Stimulated activated CD4-positive, alpha-beta T cell treated with anti-CD3 and anti-CD28 coated beads, Interleukin-1b, Interleukin-23, amount 100 ng/mL, for 1 hour (primary cell): ENCODE measurements around the gene RGS13.

Source experiments
- DNase-seq, 2 donors: peaks; one replicate each; pipeline ENCODE4 v3.0.0-alpha.2; 2020; ENCODE audit warnings: low read depth in 2 of 2

The RGS13 gene

DNA sequence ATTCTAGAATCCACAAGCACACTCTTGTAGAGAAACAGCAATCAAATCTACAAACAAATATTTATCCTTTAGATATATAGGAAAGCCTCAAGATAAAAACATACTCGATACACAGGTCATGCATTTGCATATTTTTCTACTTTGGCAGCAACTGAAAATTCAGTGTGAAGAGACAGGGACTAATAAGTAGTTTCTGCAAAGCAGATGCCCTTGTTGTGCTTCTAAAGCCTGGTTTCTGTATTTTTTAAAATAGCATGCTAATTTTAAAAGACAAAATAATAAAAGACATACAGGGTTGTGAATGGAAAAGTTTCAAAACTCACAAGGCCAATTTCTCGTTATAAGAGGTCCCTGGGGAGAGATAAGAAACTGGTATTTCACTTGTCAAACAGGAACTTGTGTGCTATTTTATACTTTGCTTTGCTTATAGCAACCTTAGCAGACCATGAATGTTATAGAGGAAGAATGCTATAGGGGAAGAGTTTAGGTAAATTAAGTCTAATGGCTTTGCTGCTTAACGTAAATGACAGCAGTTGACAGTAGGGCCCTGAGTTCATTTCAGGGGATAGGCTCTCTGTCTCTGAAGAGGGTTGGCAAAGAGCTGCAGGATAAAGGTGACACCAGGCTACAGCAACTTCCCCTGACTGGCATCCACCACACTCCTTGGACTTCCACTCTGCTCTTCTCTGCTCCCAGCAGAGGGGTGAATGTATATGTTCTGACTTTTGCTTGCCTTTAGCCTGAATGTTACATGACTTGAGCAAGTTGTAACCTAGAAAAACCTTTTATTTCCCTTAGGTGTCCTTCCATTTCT, 9.4 kb upstream of the RGS13 start:
- no peak for DNase-seq

DNA sequence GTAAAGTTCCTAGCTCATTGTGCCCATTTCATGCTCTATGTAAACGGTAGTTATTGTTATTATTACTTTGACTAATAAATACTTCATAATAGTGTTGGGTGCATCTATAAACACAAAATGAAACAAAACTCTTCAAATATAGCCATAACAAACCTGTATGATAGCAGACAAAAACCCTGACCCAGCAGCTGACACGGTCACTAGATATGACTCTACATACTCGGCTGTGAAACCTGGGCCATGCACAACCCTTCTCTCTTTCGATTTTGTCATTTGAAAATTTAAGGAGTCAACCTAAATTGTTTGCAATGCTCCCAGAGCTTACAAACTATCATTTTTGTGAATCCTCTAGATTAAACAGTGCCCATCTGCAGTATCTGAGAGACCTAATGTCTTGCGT, 8.0 kb upstream of the RGS13 start:
- DNase-seq: no peak

DNA sequence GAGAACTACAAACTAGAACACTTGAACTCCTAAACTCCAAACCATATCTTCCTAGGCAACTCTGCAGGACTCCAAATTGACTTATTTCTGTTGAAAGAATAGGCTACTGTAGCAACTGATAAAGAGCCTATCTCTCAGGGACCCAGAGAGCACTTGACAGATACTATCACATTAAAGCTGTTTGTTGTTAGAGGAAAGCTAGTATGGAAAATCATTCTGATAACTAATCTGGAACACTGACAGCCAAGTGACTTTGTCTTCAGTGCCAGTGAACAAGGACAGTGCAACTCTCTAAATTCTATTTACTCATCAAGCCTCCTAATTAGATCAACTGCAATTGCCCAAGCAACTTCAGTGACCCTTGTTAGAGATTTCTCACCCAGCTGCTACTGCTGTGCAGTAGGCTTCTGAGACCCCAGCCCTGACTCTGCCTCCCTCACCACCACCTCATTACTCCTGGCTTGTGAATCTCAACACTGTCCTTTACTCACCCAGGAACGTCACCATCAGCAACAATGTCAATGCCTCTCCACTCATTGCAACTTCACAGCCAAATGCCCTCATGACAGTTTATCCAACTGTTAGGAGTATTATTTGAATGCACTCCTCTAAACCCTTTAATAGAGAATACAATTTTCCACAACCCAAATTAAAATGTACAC, 7.4 kb upstream of the RGS13 start:
- DNase-seq: no peak

DNA sequence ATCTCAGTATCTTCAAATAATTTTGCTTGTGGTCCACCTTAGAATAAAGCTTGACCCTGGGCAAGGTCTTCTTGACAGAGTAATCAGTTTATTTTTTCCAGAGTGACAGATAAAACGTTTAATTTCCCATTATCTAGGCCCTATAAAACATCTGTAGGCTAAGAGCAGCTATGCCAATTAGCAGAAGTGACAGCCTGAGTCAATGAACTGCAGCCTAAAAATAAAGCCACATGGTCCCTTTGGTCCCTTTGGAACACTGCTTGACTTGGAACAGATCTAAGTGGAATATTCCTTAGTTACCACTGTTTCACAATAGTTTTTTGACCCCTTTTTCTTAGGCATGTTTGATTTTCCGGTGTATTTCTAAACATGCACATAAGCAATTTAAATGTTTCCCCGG, 6.3 kb upstream of the RGS13 start:
- no peak for DNase-seq

DNA sequence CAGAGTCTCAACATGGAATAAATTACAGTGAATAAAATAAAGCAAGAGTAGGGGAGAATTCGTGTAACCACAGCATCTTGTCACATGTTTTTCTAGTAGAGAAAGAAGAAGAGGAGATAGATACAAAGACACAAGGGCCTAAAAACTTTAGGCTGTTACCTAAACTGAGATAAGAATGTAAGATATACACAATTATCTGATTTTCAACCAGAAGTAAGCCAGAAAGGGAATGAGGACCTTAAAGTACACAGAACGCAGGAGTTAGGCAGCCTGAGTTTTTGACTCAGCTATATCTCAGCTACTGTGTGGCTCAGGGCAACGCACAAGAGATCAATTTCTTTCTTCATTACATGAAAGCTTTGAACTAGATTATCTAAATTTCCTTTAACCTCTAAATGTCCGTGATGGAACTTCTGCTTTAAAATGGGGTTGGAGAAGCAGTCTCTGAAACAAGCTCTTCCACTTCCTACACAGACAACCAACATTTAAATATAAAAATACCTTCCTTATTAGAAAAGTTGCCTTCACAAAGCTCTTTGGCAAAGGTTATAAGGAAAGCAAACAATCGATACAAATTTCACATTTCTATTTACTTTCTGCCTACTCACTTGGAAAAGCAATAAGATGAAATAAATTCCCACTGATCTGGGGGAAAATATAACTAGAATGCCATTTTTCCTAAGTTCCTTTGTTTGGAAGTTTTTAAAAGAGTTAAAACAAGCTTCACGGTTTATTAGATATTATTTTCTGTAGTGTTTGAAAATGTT, 5.2 kb upstream of the RGS13 start:
- no peak for DNase-seq

DNA sequence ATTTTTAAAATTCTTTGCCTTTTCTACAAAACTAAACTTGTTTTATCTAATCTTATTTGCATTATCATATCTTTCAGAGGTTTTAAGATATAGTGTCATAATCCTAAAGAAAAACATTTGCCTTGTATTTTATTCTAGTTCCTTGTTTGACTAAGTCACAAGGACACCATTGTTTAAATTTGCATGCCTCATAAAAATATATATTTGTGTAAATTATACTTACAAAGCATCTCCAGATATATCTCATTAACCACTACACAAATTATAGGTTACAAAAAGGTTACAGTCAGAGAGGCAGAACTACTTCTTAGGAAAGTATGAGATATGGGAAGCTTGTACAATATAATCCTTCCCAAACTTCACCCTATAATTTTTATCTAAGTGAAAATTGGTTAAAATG, 4.2 kb upstream of the RGS13 start:
- no peak for DNase-seq

DNA sequence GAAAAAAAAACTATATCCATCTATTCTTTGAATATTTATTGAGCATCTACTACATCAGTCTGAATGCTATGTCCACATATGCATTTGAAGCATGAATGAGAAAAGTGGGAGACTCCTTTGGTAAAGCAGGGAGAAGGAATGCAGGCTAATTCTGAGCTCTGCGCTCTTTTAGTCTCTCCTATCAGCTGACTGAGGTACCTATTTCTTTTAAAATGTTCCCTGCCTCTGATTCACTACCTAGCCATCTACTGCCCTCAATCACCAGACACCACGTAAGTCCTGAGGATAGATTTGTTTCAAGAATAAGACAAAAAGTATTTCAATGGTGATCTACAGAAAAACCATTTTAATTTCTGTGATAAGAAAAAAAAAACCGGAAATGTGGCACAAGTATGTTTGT, 3.8 kb upstream of the RGS13 start:
- no peak for DNase-seq

DNA sequence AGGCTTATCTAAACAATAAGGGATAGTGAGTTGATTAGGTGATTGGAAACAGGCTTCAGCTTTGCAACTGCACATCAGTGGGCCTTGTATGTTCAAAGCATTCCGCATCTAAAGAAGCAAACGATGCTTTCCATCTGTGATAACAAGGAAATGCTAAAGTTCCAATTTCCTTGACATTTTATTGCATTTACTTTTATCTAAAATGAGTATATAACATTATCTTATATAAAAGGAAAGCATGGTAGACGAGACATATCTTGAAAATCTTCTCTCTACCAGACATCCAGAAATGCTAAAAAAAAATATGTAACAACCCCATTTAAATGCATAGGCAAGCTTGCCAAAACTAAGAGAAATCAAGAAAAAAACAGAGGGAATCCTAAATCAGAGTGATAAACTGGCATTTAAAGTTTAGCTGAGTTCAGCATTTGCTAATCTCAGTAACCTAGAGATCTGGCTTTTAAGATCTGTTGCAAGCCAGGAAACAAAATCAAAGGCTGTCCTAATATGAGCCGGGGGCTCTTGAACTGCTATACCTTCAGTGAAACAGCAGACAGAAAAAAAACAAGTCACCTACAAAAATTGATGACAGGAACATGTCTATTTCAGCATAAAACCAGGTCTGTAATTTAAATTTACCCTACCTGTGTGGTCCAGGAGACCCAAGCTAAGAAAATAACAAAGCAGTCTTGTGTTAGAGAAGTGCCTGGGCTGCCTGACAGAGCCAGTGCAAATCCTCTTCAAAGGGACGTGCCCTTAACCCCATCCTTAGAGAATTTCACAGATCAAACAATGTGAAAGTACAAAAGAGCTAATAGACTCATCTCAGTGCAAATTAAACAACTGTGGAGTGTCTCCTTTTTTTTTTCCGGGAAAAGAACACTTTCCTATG, 3.1 kb upstream of the RGS13 start:
- DNase-seq: no peak

DNA sequence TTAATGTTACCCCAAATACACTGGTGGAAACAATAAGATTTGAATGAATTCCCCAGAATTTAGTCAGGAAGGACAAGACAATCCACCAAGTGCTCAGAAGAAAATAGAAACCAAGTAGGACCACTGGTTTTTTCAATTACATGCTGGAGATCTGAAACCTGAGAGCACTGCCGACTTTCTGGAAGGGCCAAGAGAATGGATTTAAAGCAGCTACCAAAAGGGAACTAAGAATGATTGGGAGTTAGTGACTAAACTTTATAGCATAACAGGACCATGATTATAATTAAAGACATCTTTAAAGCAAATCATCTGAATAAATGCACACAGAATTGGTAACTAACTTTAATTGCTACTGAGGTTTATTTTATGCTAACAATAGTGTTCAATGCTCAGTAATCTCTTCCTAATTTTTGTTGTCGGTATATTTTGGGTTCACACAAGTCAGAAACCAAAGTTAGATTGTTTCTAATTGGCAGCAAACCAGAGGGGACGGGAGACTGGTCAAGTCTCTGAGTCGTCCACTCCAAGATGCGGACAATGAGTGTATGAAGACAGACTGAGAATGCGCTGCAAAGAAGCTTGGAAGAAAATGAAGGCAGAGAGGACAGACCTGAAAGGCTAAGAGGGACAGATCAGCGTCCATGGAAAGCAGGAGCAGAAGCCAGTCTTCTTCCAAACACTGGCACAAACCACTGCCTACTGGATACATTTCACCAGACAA, 2.3 kb upstream of the RGS13 start:
- no peak for DNase-seq

DNA sequence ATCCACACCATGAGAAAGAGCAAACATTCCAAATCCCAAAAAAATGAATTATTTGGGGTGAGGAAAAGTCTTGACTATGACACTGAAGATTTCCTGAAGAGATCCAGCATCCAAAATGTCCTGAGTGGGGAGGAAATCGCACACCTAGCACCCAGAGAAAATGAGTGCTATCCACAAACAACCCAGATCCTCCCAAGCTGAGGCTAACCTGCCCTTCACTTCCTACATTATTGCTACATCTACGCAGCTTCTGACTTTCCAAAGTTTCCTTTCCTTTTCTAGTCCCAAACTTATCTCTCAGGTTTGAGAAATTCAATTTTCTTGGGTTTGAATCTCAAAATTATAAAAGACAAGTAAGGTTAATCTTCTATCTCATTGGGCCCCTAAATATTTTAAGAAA, 906 bp upstream of the RGS13 start:
- DNase-seq: no peak

DNA sequence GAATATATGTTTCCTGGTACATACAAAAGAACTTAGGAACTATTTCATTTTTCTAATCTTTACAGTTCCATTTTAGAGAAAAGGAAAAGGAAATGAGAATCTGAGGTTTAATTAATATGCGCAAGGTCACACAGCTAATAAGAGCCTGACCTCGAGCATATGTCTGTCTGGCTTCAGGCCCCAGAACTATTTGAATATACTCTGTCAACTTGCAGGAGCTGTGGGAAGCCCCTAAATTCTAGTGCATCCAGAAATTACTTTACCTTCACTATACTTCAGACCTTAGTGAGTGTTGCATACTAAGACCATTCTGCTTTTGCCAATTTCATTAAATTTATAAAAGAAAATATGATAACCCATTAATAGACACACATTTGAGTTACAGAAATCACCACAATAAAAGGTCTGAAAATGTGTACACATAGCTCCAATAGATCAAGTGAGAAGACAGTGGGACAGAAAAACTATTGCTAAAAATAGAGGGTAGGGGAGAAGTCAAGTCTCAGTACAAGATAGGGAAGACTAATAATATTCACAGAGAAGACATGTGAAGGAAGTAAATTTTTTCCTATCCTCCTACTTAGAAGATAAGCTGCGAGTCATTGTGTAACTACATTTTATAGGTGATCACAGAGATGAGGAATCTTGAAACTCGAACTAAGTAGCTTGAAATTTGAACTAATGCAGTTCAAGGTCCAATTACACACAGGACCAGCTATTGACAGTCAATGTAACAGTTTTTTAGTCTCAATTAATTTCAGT, 3.8 kb downstream of the RGS13 start:
- no peak for DNase-seq

DNA sequence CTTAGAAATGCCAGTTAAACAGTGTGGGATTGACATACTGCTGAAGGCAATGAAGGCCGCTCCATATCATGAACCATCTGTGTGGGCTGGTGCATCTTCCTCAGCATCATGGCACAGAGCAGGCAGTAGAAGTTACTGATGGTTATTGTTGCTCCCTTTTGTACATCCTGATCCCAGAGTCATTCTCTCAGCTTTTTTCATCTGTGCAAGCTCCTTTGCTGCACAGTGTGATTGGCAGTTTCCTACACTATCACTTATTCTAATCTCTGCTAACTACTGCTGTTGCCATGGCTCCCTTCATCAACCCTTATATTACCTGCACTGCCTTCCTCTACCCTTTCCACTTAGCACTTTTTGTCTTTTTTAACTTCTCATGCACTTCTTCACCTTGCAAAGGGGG, 16.2 kb downstream of the RGS13 start:
- DNase-seq: no peak

DNA sequence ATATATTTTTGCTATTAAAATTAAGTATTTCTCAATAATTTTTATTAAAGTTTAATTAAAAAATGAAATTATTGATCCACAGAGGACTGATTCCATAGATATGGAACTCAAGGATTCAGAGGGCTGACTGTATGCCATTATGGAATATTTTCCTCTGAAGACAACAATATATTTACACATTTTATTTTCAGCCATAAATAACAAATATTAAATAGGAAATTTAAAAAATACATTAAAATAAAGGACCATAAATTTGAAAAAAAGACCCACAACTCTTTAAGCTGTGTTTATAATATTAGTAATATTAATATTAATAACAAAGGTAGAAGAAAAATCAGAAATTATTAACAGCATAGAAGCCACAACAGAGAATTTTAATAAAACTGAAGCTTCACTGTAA, 18.2 kb downstream of the RGS13 start:
- DNase-seq: no peak

DNA sequence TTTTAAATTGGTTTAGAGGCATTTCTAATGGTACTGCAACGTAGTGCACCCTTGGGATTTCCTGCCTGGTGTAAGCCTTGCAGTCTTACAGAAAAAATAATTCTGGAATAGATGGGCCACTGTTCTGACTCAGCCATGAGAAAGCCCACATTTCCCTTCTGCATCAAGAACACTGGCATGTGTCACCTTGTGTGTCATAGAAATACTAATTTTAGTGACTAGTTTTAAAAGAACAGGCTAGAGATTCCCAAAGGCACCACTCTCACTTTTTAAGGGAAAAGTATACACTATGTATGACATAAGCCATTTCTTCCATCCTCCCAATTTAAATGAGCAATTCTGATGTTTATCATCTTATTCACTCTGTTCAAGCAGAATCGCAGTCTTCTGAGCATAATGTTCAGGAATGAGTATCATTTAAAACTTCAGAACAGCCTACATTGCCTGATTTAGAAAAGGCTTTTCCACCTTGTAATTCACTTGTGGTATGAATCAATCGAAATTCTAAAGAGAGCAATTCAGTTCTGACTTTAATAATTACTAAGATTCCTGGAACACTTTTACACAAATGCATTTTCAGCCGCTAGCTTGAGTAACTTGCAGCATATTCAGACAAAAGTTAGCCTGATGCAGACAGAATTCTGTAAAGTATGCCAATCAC, 18.8 kb downstream of the RGS13 start:
- DNase-seq: no peak

DNA sequence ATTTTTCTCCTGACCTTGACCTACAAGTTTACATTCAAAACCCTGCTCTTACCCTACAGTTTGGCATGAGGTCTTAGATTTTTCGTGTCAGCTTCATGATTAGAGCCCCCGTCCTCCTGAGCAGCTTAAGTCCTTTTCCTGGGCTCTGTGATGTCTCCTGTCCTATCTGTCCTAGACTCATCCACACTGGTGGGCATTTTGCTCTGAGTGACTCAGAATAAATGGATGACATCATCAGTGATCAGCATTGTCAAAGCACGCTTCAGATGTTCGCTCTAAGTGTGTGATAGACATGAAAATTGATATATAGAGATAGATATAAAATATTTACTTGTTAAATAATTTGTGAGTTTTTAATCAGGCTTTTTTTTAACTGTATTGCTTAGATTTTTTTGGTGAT, 21.8 kb downstream of the RGS13 start:
- no peak for DNase-seq

DNA sequence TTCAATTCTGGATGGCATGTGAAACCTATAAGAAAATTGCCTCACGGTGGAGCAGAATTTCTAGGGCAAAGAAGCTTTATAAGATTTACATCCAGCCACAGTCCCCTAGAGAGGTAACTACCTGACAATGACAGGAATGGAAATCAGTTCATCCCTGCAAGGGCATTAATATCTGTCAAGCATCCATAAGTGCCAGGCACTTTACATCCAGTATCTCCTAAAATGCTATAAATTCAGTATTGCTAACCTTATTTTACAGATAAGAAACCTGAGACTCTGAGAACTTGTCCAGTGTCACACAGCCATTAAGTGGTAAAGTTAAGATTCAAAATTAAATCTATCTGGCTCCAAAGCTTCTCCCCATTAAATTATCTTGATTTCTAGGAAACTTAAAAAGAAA, 22.3 kb downstream of the RGS13 start:
- no peak for DNase-seq

DNA sequence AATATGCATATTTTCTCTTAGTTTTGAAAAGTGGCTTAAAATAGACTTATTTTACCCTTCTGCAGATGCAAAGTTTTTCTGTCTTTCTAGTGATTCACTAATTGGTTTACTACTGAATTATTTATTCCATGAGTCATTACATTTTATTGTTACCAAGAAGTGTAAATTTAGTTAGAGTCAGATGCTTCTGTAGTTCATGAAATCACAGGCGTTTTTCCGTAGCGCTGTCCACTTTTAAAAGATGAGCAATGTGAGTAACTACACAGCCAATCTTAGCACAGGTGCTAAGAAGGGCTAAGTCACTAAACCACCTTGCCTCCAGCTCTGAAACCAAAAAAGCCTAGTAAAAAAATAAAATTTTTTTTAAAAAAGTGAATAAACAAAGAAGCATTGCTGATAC, 24.7 kb downstream of the RGS13 start:
- DNase-seq: no peak

DNA sequence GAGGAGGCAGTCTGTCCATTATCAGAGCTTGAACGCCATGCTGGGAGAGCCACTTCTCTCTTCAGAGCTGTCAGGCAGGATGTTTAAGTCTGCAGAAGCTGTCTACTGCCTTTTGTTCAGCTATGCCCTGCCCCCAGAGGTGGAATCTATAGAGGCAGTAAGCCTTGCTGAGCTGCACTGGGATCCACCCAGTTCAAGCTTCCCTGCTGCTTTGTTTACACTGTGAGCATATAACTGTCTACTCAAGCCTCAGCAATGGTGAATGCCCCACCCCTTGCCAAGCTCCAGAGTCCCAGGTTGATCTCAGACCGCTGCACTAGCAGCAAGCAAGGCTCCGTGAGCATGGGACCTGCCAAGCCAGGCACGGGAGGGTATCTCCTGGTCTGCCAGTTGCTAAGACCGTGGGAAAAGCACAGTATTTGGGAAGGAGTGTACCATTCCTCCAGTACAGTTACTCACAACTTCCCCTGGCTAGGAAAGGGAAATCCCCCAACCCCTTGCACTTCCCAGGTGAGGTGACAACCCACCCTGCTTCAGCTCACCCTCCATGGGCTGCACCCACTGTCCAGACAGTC, 32.5 kb downstream of the RGS13 start:
- DNase-seq: no peak

DNA sequence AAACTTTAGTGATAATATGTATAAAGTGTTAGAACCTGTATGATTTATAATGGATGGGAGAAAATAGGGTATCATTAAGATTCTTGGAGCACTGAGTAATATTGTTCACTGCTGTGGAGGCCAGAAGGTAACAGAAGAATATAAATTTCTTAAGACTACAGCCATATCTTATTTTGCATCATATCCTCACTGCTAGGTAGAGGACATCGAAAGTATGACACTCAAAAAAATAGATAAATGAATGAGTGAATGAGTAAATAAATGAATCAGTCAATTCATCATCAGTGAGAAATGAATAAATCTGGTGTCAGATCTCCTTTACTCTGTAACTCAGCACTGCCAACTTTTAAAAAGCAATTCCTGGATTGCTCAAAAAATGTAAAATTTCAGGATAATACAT, 33.2 kb downstream of the RGS13 start:
- no peak for DNase-seq

DNA sequence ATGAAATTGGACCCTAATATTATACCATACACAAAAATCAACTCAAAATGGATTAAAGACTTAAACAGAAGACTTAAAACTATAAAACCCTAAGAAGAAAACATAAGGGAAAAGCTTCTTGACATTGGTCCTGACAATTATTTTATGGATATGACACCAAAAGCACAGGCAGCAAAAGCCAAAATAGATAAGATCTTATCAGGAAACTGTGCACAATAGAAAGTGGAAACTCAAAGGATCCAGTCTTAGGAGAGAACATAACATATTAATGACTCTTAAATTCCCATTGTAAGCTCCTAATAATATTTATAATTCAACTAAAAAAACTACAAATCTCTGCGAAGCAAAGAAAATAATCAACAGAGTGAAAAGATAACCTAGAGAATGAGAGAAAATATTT, 39.8 kb downstream of the RGS13 start:
- no peak for DNase-seq
